Gastrocnemius medialis (tissue), 4 donors: Measurements from ENCODE around the gene GH1. TPM values are rescaled to one million over a fixed set of nuclear protein-coding genes. Genes with fewer than 3 reads are reported as not detected.

Source experiments
- ATAC-seq, 2 donors: fragments of 150-250 bp; one replicate each; pipeline ENCODE4 v1.9.1; 2016
- DNase-seq, 2 donors: peaks; one replicate each; pipeline ENCODE4 v3.0.0-alpha.2; 2019
- H3K27ac ChIP-seq, 4 donors: fragments of 200-600 bp; sonication (generic); 1 replicate in 1 of 4; 2 replicates in 3 of 4; pipeline ENCODE4 v1.5.1; 2016 to 2018; ENCODE audit warnings: mild to moderate bottlenecking in 2 of 4, moderate library complexity in 1 of 4
- H3K27me3 ChIP-seq, 3 donors: fragments of 200-600 bp; sonication (generic) in 2 of 3; 1 replicate in 1 of 3; 2 replicates in 2 of 3; pipeline versions ENCODE4 v1.5.1 to v1.6.0; 2016 to 2019; ENCODE audit warnings: mild to moderate bottlenecking in 1 of 3, moderate library complexity in 1 of 3
- H3K36me3 ChIP-seq, 2 donors: fragments of 200-600 bp; sonication (generic) in 1 of 2; one replicate each; pipeline ENCODE4 v1.5.1; 2017 to 2018
- H3K4me1 ChIP-seq, 2 donors: fragments of 200-600 bp; sonication (generic) in 1 of 2; one replicate each; pipeline ENCODE4 v1.5.1; 2016 to 2017; ENCODE audit warnings: mild to moderate bottlenecking in 2 of 2
- H3K4me3 ChIP-seq, 4 donors: fragments of 200-600 bp; sonication (generic) in 3 of 4; 1 replicate in 1 of 4; 2 replicates in 3 of 4; pipeline ENCODE4 v1.5.1; 2016 to 2019; ENCODE audit warnings: mild to moderate bottlenecking in 2 of 4
- H3K9me3 ChIP-seq, 3 donors: fragments of 200-600 bp; sonication (generic) in 2 of 3; 1 replicate in 1 of 3; 2 replicates in 2 of 3; pipeline ENCODE4 v1.5.1; 2016 to 2019
- CTCF ChIP-seq, 5 experiments: fragments of 450-650 bp in 3 of 5; fragments of 200-600 bp in 2 of 5; sonication (generic) in 2 of 5; IDR thresholded peaks in 4 of 5; conservative IDR thresholded peaks in 1 of 5; 1 replicate in 4 of 5; 2 replicates in 1 of 5; pipeline ENCODE4 v1.5.1; 2016 to 2019; ENCODE audit warnings: antibody characterized with exemption in 5 of 5, mild to moderate bottlenecking in 3 of 5, moderate library complexity in 3 of 5
- POLR2A ChIP-seq, 2 donors: fragments of 450-650 bp; IDR thresholded peaks; one replicate each; pipeline ENCODE4 v1.6.1; 2017; ENCODE audit warnings: antibody characterized with exemption in 2 of 2, mild to moderate bottlenecking in 2 of 2, moderate library complexity in 2 of 2
- in situ Hi-C, 4 donors: fragments of 200-750 bp; cut with MboI; loops; one replicate each; pipeline versions ENCODE4 v1.15.0 to v1.8.0; 2017; ENCODE audit warnings: low sequenced_read_pairs in 4 of 4
- intact Hi-C: fragments of 100-400 bp; cut with DNase I; formaldehyde crosslinking; loops from one replicate; pipeline ENCODE4 v1.15.1; 2023; ENCODE audit warnings: low total_unique reads
- total RNA-seq, 4 donors: library from RNA; depleted of rRNA; stranded (reverse); fragments of >200 nt; gene quantifications; one replicate each; pipeline versions ENCODE4 v1.1.0 to v1.2.3, GENCODE V29; 2016

GH1 gene
- total RNA-seq, 4 donors from 2014 or later: not detected

DNA sequence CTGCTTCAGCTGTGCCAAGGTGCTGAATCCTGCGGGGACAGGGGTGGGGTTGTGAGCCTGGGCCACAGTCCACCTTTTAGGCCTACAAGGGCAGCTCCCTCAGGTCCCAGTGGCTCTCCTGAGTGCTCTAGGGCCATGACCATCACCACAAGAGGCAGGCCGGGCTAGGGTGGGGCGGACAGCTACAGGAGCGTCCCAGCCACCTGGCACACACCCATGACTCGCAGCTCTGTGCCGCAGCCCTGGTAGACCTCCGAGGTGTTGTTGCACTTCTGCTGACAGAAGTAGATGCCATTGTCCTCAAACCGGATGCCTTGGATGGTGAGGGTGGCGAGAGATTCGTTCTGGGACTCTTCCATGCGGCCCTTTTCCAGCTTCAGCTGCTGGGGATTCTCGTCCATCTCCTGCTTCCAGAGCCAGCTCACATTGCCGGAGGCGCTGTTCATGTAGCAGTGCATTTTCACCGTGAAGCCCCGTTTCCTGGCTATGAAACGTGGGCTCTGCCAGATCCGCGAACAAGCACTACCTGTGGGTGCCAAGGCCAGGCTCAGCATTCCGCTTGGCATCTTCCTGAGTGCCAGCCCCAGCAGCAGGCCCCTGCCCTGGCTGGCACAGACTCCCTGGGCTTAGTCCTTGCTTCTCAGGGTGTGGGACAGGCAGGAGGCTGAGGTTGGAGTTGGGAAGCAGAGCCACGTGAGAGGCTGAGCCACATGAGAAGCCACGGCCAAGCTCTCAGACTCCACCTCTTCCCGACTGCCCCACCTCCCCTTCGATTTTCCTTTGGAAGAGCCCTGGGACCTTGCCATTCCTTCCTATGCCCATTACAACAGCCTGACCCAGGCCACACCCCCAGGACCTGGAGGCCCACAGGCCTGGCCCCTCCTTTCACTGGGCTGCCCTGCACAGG, 11.5 kb upstream of the GH1 start:
- H3K4me1 ChIP-seq: peaks cover 13 to 21% of the 10 kb centered on the region in 2 donors
- no peaks in the 10 kb centered on the region for H3K9me3 ChIP-seq
- H3K4me3 ChIP-seq: no peak overlapping the region
- TF ChIP-seq POLR2A (IDR thresholded peaks at IDR 0.05) (no peak), CTCF (IDR thresholded peaks at IDR 0.05 in 4 of 5, conservative IDR thresholded peaks at IDR 0.05 in 1 of 5) (no peak)
- in situ Hi-C loops: loop anchor here in 2 of 4 donors (10.0 kb wide), 2 partner anchors 85 to 95 kb away; partner anchors contain the start of gene ICAM2 (in 1 of the 2)
- ATAC-seq: peak; percentile 35 to 38
- no peaks in the 10 kb centered on the region for H3K27me3 ChIP-seq
- no peaks in the 10 kb centered on the region for H3K36me3 ChIP-seq
- intact Hi-C loops: no loop called here
- H3K27ac ChIP-seq: peak overlapping the region; percentile 45 to 72 (median 66)
- no peak for DNase-seq

GRCh38 chr17:63928966-63929695, 10.5 kb upstream of the GH1 start:
- no peaks in the 10 kb centered on the region for H3K9me3 ChIP-seq
- in situ Hi-C loops (loop anchor here in 2 of 4 donors (10.0 kb wide), 2 partner anchors 86 to 96 kb away; partner anchors contain the start of gene ICAM2 (in 1 of the 2)), intact Hi-C loops (no loop called here)
- H3K4me3 ChIP-seq: no peak overlapping the region
- DNase-seq: no peak
- H3K4me1 ChIP-seq: peaks cover 13 to 21% of the 10 kb centered on the region in 2 donors
- TF ChIP-seq CTCF (IDR thresholded peaks at IDR 0.05 in 4 of 5, conservative IDR thresholded peaks at IDR 0.05 in 1 of 5) (no peak), POLR2A (IDR thresholded peaks at IDR 0.05) (no peak)
- H3K36me3 ChIP-seq: no peaks in the 10 kb centered on the region
- no peaks in the 10 kb centered on the region for H3K27me3 ChIP-seq
- H3K27ac ChIP-seq: no peak overlapping the region
- ATAC-seq: no peak

- no peak for DNase-seq
- Histone ChIP-seq H3K9me3 (no peaks in the 10 kb centered on the region), H3K36me3 (no peaks in the 10 kb centered on the region), H3K4me1 (peaks cover 13 to 21% of the 10 kb centered on the region in 2 donors), H3K4me3 (no peak overlapping the region), H3K27ac (no peak overlapping the region), H3K27me3 (no peaks in the 10 kb centered on the region)
- no peak for ATAC-seq
- in situ Hi-C loops: loop anchor here in 2 of 4 donors (10.0 kb wide), 2 partner anchors 87 to 97 kb away; partner anchors contain the start of gene ICAM2 (in 1 of the 2)
- no peak for TF ChIP-seq POLR2A (IDR thresholded peaks at IDR 0.05)
- no peak for TF ChIP-seq CTCF (IDR thresholded peaks at IDR 0.05 in 4 of 5, conservative IDR thresholded peaks at IDR 0.05 in 1 of 5)
- intact Hi-C loops: no loop called here
These were observed 9.6 kb upstream of the GH1 start for GRCh38 chr17:63928172-63928666.

DNA sequence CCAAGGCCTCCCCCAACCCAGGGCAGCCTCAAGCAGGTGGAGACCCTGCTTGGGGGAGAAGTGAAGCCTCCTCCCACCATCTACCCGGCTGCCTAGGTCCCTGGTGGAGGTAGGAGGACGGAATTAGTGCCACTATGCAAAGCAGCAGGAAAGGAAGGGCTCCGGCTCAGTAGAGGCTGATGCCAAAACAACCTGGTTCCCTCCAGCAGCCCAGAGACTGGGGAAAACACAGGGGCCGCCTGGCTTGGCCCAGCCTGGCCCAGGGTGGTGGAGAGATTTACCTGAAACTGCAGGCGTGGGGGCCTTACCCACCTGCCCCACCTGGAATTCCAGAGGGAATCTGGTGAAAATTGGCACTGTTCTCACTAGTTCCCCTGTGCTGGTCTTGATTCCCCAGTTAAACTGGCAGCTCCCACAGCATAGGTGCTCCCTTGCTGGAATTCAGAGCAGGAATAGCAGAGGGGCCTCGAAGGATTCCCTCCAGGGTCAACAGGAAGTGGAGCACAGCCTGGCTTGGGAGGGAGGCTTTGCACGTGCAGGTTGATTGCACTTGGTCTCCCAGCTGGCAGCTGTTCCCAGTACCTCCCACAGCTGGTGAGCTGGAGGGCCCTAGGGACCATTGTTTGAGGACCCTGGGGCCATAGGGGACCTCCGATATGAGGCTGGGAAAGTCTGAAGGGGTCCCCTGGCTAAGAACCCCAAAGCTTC, 9.0 kb upstream of the GH1 start:
- Histone ChIP-seq H3K4me1 (peaks cover 13 to 21% of the 10 kb centered on the region in 2 donors), H3K4me3 (no peak overlapping the region), H3K27ac (no peak overlapping the region), H3K27me3 (no peaks in the 10 kb centered on the region), H3K36me3 (no peaks in the 10 kb centered on the region), H3K9me3 (no peaks in the 10 kb centered on the region)
- no peak for DNase-seq
- ATAC-seq: no peak
- TF ChIP-seq POLR2A (IDR thresholded peaks at IDR 0.05): no peak
- no peak for TF ChIP-seq CTCF (IDR thresholded peaks at IDR 0.05 in 4 of 5, conservative IDR thresholded peaks at IDR 0.05 in 1 of 5)
- intact Hi-C loops: no loop called here
- in situ Hi-C loops: loop anchor here in 2 of 4 donors (10.0 kb wide), 2 partner anchors 87 to 97 kb away; partner anchors contain the start of gene ICAM2 (in 1 of the 2)
